SHP77 treated with DMSO at 0.1 percent for 48 hours (cell line): ENCODE measurements around the gene HMGB1.

Source experiments
- DNase-seq: peaks from one replicate; lab custom pipeline; 2025; lab: John Stamatoyannopoulos, UW

Gene HMGB1

DNA sequence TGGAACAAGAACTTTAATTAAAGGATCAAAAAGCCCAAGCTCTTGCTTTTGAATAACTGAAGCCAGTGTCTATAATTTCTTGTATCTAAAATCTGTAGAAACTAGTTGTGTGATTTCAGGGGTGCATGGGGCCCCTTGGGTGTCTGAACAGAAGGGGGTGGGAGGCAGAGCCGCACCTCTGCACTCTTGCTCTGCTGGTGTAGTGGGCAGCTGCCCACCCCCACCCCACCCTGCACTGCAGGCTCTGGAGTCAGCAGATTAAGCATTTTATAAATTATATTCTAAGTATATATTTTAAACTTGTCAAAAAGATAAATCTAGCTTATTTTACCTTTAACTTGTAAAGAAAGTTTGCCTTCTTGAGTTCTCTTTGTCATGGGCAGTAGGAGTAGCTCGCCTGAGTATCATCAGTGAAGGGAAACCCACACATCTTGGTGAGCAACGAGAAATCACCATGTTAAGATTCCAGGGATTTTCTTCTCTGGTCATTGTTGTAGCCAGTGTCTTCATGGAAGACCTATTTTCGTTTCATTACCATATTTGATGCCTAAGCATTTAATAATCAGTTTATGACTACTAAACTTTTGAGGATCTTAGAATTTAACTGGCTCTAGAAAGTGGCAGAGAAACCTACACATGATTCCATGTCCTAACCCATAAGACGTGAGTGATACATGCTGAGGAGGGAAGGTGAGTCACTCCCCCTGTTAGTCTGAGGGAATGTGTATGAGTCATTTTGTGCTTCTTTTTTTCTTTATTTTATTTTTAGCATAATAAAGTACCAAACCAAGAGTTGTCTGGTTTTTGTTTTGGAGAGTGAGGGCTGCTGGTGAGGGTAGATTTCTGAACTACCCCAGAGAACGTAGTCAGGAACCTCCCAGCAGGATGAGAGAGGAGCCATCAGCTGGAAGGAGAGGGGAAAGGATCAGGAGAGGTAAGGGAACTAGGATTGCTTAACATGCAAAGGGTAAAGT is 35.7 kb downstream of the HMGB1 start:
- no peak for DNase-seq

DNA sequence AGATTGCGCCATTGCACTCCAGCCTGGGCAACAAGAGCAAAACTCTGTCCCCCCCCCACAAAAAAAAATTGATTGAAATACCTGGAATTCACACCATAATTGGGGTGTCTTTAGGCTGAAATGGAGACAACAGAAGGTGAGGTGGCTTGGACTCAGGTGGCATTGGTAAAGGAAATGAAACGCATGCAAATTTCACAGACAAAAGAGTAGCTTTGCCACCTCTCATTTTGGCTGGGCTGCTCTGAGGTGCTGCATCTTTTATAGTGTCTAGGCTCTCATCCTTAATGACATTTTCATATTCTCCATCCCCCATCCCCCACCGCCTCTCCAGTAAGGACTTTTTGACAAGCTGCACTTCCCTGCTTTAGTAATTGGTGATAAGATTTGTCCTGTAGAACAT is 36.5 kb downstream of the HMGB1 start:
- DNase-seq, result no peak

DNA sequence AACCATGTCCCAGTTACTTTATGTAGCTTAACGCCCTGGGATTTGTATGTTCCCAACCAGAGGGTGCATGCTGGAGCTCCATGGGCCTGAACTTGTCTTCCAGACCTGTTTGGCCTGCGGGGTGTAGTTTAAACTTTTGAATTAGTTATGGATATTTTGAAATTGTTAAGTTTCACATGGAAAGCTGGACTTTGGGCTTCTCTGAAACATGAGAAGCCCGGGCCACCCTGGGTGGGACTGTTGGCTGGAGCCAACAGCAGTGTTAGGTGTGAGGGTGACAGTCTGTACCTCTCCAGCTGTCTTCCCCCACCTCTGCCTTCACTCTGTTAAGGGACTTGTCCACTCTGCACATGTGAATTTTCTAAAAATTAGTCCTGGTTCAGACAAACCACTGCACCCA is 41.8 kb downstream of the HMGB1 start:
- no peak for DNase-seq

DNA sequence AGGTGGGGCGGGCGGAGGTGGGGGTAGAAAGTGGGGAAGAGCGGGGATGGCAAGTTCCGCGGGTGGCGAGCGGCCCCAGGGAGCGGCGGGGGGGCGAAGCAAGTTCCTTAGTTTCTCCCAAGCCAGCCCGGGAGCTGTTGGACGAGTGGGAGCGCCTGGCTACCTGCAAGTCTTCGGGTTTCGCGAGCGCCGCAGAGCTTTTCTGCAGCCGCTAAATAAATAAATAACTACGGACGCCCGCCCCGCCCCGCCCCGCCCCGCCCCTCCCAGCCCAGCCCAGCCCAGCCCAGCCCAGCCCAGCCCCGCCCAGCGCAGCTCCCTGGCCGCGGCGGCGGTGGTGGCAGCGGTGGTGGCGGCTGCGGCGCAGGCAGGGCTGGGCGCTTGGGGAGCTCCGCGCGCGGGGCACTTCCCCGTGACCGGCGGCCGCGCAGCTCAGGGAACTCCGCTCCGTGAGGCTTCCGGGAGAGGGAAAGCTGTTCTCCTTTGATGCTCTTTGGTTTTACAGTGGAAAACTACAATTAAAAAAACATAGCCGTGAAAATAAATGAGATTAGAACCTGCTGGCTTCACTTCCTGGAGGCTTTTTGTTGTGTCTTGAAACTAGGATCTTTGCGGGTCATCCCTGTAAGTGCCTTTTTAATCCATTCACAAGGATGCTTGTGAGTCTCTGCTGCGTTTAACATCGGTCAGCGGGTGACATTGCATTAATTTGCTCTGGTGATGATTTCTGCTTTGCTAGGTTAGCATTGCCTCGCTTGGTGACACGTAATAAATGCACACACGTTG is 43.5 kb downstream of the HMGB1 start, which contains the start of gene UBE2L5:
UBE2L5 (plus strand) TSS at position 440 of the 786 bp plus-strand sequence. CDS start 5,498 bp downstream, outside the sequence.
- DNase-seq, result no peak

DNA sequence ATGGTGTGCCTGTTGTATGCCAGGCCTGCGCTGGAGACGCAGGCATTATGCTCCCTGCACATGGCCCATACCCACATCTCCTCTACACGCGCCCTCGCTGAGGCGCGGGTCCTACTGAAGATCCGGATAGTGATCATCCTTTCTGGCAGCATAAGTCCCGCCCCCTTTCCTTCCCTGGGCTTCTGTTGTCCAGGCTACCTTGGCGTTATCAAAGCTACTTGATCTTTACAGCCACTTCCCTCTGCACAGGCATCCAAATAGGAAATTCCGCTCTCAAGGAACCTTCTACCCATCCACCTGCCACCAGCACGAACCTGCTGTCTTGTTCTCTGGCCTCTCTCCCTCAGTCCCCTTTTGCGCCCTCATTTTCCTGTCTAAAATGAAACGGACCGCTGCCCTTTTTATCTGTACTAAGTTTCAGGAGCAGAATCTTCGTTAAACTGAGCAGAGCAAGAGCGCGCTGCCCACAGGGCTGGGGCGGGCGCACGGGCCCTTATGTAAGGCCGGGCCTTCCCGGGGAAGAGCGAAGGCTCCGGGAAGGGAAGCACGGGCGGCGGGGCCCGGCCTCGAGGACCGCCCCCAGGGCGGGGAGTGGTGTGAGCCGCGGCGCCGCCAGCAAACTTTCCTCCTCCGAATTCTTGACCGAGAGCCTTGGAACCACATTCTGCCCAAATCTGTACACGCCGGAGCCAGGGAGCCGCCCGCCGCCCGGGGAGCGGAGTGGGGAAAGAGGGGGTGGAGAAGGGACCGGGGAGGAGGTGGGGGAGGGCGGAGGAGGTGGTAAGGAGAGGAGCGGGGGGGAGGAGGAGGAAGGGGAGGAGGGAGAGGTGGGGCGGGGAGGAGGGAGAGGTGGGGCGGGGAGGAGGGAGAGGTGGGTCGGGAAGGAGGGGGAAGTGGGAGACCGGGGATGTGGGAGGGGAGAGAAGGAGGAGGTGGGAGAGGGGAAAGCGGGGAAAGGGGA is 44.4 kb downstream of the HMGB1 start:
- DNase-seq, result no peak

DNA sequence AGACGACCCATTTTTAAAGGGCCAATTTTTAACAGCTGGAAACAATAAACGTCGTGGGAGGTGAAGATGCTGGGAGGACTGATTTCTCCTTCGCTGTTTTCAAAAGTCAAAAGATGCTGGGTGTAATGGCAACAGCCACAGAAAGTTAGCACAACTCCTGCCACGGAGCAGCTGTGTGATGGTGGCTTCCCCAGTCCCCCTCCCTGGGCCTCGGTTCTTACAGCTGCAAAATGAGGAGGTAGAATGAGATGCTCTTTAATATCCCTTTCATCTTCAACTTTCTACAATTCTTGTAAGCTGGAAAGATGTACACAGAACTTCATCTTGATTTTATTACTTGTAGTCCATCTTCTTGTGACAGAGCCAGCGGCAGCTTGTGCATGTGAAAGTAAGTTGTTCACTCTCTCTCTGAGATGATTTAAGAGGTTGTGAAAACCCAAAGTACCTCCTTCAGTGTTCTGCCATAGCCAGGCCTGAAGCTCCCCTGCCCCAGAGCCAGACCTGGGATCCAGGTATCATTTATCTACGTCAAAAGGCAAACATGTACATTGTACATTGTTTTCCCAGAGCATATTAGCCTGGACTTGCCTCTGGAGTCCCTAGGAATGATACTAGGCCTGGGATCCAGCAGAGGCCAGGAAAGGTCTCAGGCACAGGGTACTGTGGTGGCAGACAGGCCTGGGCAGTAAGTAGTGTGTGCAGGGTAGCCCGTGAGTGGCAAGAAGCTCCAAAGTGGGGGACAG is 46.8 kb downstream of the HMGB1 start:
- no peak for DNase-seq

DNA sequence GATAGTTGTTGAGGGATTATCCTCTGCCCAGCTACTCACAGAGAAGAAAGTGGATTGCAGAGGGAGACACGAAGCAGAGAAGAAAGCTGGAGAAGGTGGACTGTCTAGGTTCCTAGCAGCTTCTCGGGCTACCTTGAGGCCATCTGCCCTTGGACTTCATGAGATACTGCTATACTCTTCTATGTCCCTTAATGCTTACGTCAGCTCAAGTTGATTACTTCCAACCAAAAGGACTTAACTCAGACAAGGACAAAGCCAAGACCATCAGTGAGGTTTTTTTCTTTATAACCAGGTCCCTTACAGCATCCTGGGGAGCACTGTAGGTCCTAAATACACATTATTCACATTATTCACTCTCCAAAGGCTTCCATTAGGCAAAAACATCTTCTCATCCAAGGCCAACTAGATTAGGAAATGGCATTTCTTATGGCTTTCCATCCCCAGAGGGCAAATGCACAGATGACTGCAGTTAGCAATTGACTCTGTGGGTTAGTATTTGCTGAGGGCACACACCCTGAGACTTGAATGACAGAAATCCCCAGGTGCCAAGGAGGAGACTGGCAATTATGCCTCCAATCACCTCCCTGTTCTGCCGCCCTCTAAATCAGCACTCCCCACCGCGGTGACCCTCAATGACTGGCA is 47.5 kb downstream of the HMGB1 start:
- no peak for DNase-seq

DNA sequence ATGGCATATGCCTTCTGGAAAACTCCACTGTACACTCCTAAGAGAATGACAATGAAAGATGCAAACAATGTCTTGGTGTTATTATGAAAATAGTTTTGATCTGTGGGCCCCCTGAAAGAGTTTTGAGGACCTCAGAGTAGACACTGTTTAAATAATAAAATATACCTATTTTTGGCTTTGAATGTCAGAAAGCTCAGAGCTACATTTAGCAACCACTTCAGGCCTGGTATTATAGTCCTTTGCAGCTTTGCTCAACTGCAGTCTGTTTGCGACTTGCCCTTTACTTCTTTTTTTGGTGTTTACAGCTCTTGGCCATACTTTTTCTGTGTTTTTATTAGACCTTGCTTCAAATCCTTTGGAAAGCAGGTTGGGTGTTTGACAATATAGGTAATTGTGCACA is 49.3 kb downstream of the HMGB1 start:
- no peak for DNase-seq

DNA sequence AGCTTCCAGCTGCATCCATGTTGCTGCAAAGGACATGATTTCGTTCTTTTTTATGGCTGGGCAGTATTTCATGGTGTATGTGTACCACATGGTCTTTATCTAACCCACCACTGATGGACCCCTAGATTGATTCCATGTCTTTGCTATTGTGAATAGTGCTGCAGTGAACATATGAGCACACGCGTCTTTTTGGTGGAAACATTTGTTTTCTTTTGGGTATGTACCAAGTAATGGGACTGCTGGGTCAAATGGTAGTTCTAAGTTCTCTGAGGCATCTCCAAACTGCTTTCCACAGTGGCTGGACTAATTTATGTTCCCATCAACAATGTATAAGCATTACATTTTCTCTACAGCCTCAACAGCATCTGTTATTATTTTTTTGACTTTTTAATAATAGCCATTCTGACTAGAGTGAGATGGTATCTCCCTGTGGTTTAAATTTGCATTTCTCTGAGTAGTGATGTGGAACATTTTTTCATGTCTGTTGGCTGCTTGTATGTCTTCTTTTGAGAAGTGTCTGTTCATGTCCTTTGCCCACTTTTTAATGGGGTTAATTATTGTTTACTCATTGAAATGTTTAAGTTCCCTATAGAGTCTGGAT is 50.2 kb downstream of the HMGB1 start:
- DNase-seq, result no peak

DNA sequence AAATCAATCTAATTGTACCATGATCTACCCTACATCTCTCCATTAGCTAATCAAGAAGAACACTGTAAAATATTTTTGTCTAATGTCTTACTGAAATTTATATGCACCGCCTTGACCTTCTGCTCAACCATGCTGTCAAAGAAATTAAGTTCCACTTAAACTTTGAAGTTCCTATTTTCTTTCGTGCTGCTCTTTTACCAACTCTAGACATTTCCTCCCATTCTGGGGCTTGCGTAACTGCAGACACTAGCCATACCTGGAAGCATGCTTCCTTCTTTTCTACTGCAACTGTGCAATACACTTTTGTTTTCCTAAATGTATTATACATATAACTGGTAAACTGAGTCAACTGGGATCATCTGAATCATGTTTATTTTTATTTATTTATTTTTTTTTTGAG is 51.9 kb downstream of the HMGB1 start:
- DNase-seq, result no peak

DNA sequence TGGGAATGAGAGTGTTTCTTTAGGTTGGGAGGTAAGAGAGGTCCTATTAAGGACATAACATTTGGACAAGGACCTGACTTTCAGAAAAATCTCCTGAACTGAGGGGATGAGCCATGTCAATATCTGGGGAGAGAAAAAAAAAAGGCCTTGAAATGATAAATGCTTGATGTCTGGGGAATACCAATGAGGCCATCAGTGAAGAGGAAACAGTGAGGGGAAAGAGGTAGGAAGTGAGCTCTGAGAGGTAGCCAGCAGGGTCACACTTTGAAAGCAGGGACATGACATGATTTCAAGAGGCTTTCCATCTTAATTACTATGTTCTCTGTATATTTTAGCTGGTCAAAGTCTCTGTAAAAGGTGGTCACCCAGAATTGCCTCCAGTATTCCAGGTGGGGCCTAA is 53.4 kb downstream of the HMGB1 start:
- no peak for DNase-seq

DNA sequence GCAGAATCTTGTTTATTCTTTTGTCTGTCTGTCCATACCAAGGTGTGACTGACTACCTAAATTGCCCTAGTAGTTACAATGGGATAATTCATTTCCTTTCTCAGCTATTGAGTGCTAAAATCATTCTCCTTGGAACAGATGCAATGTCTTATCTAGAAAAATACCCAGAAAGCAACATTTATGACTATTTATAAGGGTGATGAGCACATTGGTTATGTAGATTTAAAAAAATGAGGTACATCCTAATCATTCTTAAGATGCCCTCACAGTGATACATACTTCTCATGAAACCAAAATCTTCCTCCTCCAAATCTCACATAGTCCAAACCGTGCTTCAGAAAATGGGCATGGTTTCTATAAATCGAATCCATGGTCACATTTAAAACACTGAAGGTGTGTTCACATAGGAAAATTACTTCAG is 55.0 kb downstream of the HMGB1 start:
- no peak for DNase-seq

DNA sequence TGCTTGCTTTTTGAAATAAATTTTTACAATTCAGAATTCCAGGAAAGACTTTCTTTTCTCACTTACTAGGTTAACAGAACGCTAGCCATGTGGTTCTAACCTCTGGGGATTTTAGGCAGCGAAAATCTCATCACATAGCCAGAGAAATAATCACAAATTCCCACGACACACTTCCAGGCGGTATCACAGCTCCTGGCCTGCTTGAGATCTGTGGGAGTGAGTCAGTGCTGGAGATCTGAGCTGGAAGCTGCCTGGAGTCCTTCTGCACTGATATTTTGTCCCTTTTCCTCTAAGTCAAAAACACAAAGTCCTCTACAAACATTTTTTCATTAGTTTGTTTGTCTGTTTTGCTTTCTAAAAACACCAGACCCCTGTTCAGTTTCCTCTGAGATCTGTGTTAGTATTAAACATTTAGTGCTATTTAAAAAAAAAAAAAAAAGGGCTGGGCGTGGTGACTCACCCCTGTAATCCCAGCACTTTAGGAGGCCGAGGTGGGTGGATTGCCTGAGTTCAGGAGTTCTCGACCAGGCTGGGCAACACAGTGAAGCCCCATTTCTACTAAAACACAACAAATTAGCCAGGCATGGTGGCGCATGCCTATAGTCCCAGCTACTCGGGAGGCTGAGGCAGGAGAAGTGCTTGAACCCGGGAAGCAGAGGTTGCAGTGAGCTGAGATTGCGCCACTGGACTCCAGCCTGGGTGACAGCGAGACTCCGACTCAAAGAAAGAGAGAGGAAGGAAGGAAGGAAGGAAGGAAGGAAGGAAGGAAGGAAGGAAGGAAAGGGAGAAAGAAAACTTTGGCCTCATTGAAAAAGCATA is 55.6 kb downstream of the HMGB1 start:
- no peak for DNase-seq

DNA sequence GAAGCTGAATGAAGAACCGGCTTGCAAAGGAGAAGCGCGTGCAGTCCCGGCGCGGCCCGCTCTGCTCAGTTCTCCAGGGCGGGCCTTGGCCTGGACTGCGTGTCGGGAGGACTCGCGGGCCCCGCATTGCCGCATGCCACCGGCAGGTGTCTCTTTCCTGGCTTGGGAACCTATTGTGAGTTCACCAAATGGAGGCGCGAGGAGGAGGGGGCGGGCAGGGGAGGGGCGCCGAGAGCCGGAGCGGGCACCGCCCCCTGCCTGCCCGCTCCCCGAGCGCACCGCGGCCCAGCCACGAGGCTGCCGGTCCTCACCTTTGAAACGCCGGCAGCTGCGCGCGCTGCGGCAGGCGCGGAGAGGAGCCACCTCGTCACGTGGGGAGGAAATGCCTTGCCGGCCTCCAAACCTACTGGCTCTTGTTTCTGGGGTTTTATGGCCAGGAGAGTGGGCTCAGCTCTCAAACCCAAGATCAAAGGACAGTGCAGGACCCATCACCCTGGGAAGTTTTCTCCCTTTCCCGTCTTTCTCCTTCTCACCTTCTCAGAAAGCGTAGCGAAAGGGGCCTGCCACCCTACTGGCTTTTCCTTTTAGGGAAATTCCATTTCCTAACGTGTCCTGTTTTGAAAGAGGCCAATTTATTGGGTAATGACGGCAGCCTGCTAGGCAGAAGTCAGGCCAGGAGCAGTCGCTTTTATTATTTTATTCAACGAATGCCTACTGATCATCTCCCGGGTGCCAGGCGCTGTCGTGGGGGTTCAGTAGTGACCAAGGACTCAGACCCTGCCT is 57.2 kb downstream of the HMGB1 start:
- no peak for DNase-seq

DNA sequence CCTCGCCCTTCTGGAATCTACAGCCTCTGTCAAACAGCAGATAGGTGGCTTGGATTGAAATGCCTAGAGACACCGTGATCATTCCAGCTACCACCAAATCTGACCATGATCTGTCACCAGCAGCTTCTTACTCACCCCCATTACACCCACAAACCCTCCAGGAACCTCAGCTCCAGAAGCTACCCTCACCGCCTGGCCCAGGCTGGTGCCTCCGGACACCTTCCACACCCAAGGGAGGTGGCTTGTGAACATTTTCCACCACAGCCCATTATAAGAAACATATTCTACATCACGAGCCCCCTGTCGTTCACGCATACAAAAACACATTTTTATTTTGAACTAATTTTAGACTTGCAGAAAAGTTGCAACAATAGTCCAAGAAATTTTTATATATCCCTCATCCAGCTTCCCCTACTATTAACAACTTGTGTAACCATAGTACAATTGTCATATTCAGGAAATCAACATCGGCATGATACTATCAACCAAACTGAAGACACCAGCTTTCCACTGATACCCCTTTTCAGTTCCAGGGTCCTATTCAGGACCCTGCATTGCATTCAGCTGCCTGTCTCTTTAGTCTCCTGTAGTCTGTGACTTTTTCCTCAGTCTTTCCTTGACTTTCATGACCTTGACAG is 58.8 kb downstream of the HMGB1 start:
- no peak for DNase-seq
